ENCODE data around the gene MICB.

- no peak for TF ChIP-seq POLR2AphosphoS5 (IDR thresholded peaks at IDR 0.05; ENCODE audit: low read depth, low read length)
- TF ChIP-seq POLR2A (IDR thresholded peaks at IDR 0.05; ENCODE audit: low read depth, low read length): no peak
Observed at GRCh38 chr6:31557443-31558317, 59.7 kb downstream of the MICB start.

All from GM12892 (cell line).